Body of pancreas (tissue), 4 donors: ENCODE results near the gene POLR2H.

Experiments
- POLR2A ChIP-seq, 3 donors: fragments of 450-650 bp; IDR thresholded peaks; one replicate each; pipeline ENCODE4 v1.6.1; 2016; ENCODE audit warnings: antibody characterized with exemption in 3 of 3, mild to moderate bottlenecking in 2 of 3
- TF ChIP-seq, protein P1 (sequence below), 7 experiments: fragments of 450-650 bp in 4 of 7; fragments of 200-600 bp in 3 of 7; sonication (generic) in 3 of 7; IDR thresholded peaks; one replicate each; pipeline ENCODE4 v1.5.1; 2016 to 2019; ENCODE audit warnings: antibody characterized with exemption in 7 of 7

DNA sequence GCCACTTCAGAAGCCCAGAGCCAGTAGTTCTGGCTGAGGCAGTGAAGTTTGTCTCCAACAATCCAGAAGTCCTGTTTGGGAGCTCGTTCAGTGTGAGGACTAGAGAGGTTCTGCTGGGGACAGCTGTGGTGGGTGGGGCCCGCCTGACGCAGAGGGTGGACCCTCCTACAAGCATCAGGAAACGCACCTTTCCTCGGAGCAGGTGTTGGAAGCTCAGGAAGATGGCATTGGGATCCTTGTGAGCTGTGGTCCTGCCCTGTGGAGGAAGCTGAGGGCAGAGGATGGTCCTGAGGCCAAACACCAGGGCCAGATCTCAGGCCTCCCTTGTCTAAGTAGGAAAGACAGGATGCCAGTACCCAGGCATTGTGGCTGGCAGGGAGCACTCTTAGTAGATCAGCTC is 11.4 kb downstream of the POLR2H start:
- TF ChIP-seq, protein P1, sequence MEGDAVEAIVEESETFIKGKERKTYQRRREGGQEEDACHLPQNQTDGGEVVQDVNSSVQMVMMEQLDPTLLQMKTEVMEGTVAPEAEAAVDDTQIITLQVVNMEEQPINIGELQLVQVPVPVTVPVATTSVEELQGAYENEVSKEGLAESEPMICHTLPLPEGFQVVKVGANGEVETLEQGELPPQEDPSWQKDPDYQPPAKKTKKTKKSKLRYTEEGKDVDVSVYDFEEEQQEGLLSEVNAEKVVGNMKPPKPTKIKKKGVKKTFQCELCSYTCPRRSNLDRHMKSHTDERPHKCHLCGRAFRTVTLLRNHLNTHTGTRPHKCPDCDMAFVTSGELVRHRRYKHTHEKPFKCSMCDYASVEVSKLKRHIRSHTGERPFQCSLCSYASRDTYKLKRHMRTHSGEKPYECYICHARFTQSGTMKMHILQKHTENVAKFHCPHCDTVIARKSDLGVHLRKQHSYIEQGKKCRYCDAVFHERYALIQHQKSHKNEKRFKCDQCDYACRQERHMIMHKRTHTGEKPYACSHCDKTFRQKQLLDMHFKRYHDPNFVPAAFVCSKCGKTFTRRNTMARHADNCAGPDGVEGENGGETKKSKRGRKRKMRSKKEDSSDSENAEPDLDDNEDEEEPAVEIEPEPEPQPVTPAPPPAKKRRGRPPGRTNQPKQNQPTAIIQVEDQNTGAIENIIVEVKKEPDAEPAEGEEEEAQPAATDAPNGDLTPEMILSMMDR (IDR thresholded peaks at IDR 0.05) = no peak
- TF ChIP-seq POLR2A (IDR thresholded peaks at IDR 0.05) = no peak
